Fibroblast of lung (primary cell): ENCODE measurements around the gene PKP3. TPM values are rescaled to one million over a fixed set of nuclear protein-coding genes. Genes with fewer than 3 reads are reported as not detected.

ENCODE experiments used
- DNase-seq, 2 donors: peaks; one replicate each; pipeline versions ENCODE4 v3.0.0 to v3.0.0-alpha.2; 2010; ENCODE audit warnings: low read depth in 2 of 2
- H2AFZ ChIP-seq: 2 replicates; pipeline ENCODE4 v1.5.1; 2012; ENCODE audit warnings: low read length, control low read depth, inconsistent platforms
- H3K27ac ChIP-seq: 2 replicates; pipeline ENCODE4 v1.5.1; 2011; ENCODE audit warnings: low read length, control low read depth; ENCODE audit not compliant: insufficient read depth
- H3K27me3 ChIP-seq: 2 replicates; pipeline ENCODE4 v1.5.1; 2011; ENCODE audit warnings: mild to moderate bottlenecking, low read length; ENCODE audit not compliant: control insufficient read depth, insufficient read depth
- H3K36me3 ChIP-seq: 2 replicates; pipeline ENCODE4 v1.5.1; 2011; ENCODE audit warnings: low read length; ENCODE audit not compliant: control insufficient read depth, insufficient read depth
- H3K4me1 ChIP-seq: 2 replicates; pipeline ENCODE4 v1.5.1; 2011; ENCODE audit warnings: low read length; ENCODE audit not compliant: control insufficient read depth, insufficient read depth; ENCODE audit errors: extremely low read depth
- H3K4me2 ChIP-seq: 2 replicates; pipeline ENCODE4 v1.5.1; 2011; ENCODE audit warnings: low read length, control low read depth; ENCODE audit not compliant: insufficient read depth; ENCODE audit errors: extremely low read depth
- H3K4me3 ChIP-seq, 4 experiments: fragments of 200-600 bp in 1 of 4; sonication (generic) in 1 of 4; replicated peaks in 1 of 4; 2 replicates each; pipeline ENCODE4 v1.5.1; 2011 to 2016; ENCODE audit warnings: low read length in 4 of 4, low read depth in 3 of 4, mild to moderate bottlenecking in 3 of 4, control low read depth in 2 of 4, inconsistent platforms in 1 of 4, mixed read lengths in 1 of 4; ENCODE audit not compliant: insufficient read depth in 1 of 4; ENCODE audit errors: control extremely low read depth in 1 of 4
- H3K79me2 ChIP-seq: 2 replicates; pipeline ENCODE4 v1.5.1; 2012; ENCODE audit warnings: mild to moderate bottlenecking, low read length, inconsistent platforms; ENCODE audit not compliant: control insufficient read depth, insufficient read depth
- H3K9ac ChIP-seq: 2 replicates; pipeline ENCODE4 v1.5.1; 2011; ENCODE audit warnings: mild to moderate bottlenecking, low read length, control low read depth; ENCODE audit not compliant: insufficient read depth
- H3K9me3 ChIP-seq: 2 replicates; pipeline ENCODE4 v1.5.1; 2012; ENCODE audit warnings: low read depth, low read length; ENCODE audit not compliant: control insufficient read depth, insufficient read depth
- H4K20me1 ChIP-seq: 2 replicates; pipeline ENCODE4 v1.5.1; 2011; ENCODE audit warnings: low read length; ENCODE audit not compliant: control insufficient read depth, insufficient read depth; ENCODE audit errors: extremely low read depth
- EZH2 ChIP-seq: IDR thresholded peaks from 2 replicates; pipeline ENCODE4 v1.5.1; 2012; ENCODE audit warnings: low read length, control low read depth, mild to moderate bottlenecking; ENCODE audit errors: missing control alignments
- polyA plus RNA-seq, 2 donors: library from polyadenylated mRNA; depleted of rRNA in 1 of 2; stranded (reverse) in 1 of 2; unstranded in 1 of 2; fragments of >200 nt; gene quantifications; 2 replicates each; pipeline ENCODE4 v1.2.1, GENCODE V29; 2011 to 2012; ENCODE audit warnings: missing spikeins in 1 of 2
- total RNA-seq: library from RNA; depleted of rRNA; stranded (reverse); fragments of >200 nt; gene quantifications from 2 replicates; pipeline ENCODE4 v1.2.1, GENCODE V29; 2014
- TF ChIP-seq, protein P1 (sequence below), 2 donors: IDR thresholded peaks in 1 of 2; conservative IDR thresholded peaks in 1 of 2; 1 replicate in 1 of 2; 2 replicates in 1 of 2; pipeline ENCODE4 v1.5.1; 2011 to 2012; ENCODE audit warnings: low read length in 2 of 2, control low read depth in 1 of 2, inconsistent platforms in 1 of 2, low read depth in 1 of 2, mild to moderate bottlenecking in 1 of 2

Gene PKP3
- total and polyA plus RNA-seq, 2 donors (not counting 1 experiment from before 2014, with no cell fraction given): 0.17 to 0.83 TPM

GRCh38 chr11:375065-376025 is 18.7 kb upstream of the PKP3 start:
- Histone ChIP-seq H3K27ac (no peak overlapping the region), H3K36me3 (no peaks in the 10 kb centered on the region)
- TF ChIP-seq, protein P1, sequence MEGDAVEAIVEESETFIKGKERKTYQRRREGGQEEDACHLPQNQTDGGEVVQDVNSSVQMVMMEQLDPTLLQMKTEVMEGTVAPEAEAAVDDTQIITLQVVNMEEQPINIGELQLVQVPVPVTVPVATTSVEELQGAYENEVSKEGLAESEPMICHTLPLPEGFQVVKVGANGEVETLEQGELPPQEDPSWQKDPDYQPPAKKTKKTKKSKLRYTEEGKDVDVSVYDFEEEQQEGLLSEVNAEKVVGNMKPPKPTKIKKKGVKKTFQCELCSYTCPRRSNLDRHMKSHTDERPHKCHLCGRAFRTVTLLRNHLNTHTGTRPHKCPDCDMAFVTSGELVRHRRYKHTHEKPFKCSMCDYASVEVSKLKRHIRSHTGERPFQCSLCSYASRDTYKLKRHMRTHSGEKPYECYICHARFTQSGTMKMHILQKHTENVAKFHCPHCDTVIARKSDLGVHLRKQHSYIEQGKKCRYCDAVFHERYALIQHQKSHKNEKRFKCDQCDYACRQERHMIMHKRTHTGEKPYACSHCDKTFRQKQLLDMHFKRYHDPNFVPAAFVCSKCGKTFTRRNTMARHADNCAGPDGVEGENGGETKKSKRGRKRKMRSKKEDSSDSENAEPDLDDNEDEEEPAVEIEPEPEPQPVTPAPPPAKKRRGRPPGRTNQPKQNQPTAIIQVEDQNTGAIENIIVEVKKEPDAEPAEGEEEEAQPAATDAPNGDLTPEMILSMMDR (conservative IDR thresholded peaks at IDR 0.05 in 1 of 2, IDR thresholded peaks at IDR 0.05 in 1 of 2; ENCODE audit: low read depth in 1 of 2, low read length in 2 of 2): no peak
- TF ChIP-seq EZH2: no peak

DNA sequence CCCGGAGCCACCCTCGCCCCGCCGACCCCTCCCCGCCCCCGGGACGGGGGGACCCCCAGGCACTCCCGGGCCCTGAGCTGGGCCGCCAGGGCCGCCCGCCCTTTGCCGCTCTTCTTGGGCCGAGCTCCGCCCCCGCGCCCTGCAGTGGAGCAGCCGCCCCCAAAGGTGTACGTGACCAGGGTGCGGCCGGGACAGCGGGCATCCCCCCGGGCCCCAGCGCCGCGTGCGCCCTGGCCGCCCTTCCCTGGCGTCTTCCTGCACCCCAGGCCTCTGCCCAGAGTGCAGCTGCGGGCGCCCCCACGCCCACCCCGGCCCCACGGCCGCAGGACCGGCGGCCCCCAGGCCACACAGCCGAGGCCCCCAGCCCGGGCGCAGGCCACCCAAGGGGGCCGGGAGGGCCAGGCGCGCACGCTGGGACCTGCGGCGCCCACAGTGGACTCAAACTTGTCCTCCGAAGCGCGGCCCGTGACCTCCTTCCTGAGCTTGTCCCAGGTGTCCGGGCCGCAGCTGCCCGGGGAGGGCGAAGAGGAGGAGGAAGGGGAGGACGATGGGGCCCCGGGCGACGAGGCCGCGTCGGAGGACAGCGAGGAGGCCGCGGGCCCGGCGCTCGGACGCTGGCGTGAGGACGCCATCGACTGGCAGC is 17.4 kb upstream of the PKP3 start:
- no peak for DNase-seq
- Histone ChIP-seq H3K4me1 (no peaks in the 10 kb centered on the region), H3K4me3 (no peak overlapping the region), H3K9ac (no peak overlapping the region), H3K4me2 (no peak overlapping the region), H3K9me3 (no peaks in the 10 kb centered on the region), H4K20me1 (no peaks in the 10 kb centered on the region), H3K36me3 (no peaks in the 10 kb centered on the region), H3K27me3 (no peaks in the 10 kb centered on the region), H2AFZ (no peak overlapping the region), H3K27ac (no peak overlapping the region), H3K79me2 (no peaks in the 10 kb centered on the region)
- TF ChIP-seq, protein P1 (conservative IDR thresholded peaks at IDR 0.05 in 1 of 2, IDR thresholded peaks at IDR 0.05 in 1 of 2; ENCODE audit: low read depth in 1 of 2, low read length in 2 of 2): no peak
- TF ChIP-seq EZH2: no peak

More at GRCh38 chr11:375065-376025, 18.7 kb upstream of the PKP3 start:
- Histone ChIP-seq H4K20me1 (no peaks in the 10 kb centered on the region), H3K9ac (no peak overlapping the region), H2AFZ (no peak overlapping the region), H3K9me3 (no peaks in the 10 kb centered on the region), H3K79me2 (no peaks in the 10 kb centered on the region), H3K4me2 (no peak overlapping the region), H3K4me3 (no peak overlapping the region), H3K27me3 (no peaks in the 10 kb centered on the region), H3K4me1 (no peaks in the 10 kb centered on the region)
- DNase-seq: no peak

DNA sequence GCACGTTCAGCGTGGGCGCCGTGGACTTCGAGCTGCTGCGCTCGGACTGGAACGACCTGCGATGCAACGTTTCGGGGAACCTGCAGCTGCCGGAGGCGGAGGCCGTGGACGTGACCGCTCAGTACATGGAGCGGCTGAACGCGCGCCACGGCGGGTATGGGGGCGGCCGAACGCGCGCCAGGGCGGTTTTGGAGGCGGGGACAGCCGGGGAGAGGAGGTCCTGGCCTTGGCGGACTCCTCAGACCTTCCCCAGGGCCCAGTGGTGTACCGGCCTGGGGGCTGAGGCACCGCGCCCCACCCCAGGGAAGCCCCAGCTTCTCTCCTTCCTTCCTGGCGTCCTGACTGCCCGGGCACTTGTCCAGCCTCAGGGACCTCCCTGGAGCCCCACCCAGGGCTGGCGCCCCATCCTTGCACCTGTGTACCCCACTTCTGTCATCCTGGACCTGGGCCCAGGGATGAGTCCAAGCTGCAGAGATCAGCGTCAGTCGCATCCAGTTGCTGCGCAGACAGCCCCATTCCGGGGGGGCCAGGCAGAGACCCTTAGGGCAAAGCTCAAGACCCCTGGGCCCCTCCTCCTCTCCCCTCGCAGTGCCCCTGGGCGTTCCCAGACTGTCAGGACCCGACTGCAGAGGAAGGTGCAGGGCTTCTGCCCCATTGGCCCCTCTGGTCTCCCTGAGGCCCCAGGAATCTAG is 16.7 kb upstream of the PKP3 start:
- H3K79me2 ChIP-seq: no peaks in the 10 kb centered on the region
- no peaks in the 10 kb centered on the region for H4K20me1 ChIP-seq
- DNase-seq: no peak
- no peaks in the 10 kb centered on the region for H3K4me1 ChIP-seq
- H3K4me2 ChIP-seq: no peak overlapping the region
- H3K36me3 ChIP-seq: no peaks in the 10 kb centered on the region
- H3K27me3 ChIP-seq: no peaks in the 10 kb centered on the region
- no peak overlapping the region for H3K27ac ChIP-seq
- no peak overlapping the region for H3K4me3 ChIP-seq
- H3K9me3 ChIP-seq: no peaks in the 10 kb centered on the region
- H2AFZ ChIP-seq: no peak overlapping the region
- no peak overlapping the region for H3K9ac ChIP-seq
- TF ChIP-seq EZH2: no peak
- TF ChIP-seq, protein P1 (conservative IDR thresholded peaks at IDR 0.05 in 1 of 2, IDR thresholded peaks at IDR 0.05 in 1 of 2; ENCODE audit: low read depth in 1 of 2, low read length in 2 of 2): no peak
